IPS-18c (cell line): ENCODE data around the gene ZDHHC8.

Experiments
- H3K4me3 ChIP-seq: 2 replicates; pipeline ENCODE4 v1.7.0; 2013; ENCODE audit warnings: low read depth, mild to moderate bottlenecking, low read length, moderate library complexity; ENCODE audit not compliant: insufficient read depth
- H3K9me3 ChIP-seq: one replicate; pipeline ENCODE4 v1.6.1; 2013; ENCODE audit warnings: mild to moderate bottlenecking, low read length, moderate library complexity; ENCODE audit not compliant: control insufficient read depth, insufficient read depth

The ZDHHC8 gene

GRCh38 chr22:20135265-20135664 lies 3.7 kb downstream of the ZDHHC8 start:
- H3K4me3 ChIP-seq, result no peak overlapping the region
- H3K9me3 ChIP-seq, result no peaks in the 10 kb centered on the region

GRCh38 chr22:20135806-20136602 lies 4.4 kb downstream of the ZDHHC8 start:
- H3K4me3 ChIP-seq, result no peak overlapping the region
- H3K9me3 ChIP-seq, result no peaks in the 10 kb centered on the region

GRCh38 chr22:20136603-20136873 lies 4.9 kb downstream of the ZDHHC8 start:
- Histone ChIP-seq H3K4me3 (no peak overlapping the region; the same call in 1 of the 2 replicates), H3K9me3 (no peaks in the 10 kb centered on the region)

DNA sequence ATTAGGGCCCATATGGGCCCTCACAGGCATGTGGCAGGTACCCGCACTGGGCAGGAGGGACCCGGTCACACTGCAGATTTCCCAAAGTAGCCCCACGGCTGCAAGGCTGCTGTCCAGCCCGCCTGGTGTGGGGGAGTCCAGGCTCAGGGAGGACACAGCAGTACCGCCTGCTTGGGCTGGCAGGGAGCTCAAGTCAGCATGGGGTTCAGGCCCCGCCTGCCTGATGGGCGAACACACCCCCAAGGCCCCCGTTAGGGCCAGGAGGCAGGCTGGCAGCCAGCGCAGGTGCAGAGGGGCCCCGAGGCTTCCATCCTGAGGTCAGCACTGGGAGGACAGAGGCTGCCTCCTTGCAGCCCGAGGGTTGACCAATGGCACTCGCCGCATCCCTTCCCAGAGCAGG lies 5.5 kb downstream of the ZDHHC8 start:
- H3K4me3 ChIP-seq, result no peak overlapping the region
- H3K9me3 ChIP-seq, result no peaks in the 10 kb centered on the region

DNA sequence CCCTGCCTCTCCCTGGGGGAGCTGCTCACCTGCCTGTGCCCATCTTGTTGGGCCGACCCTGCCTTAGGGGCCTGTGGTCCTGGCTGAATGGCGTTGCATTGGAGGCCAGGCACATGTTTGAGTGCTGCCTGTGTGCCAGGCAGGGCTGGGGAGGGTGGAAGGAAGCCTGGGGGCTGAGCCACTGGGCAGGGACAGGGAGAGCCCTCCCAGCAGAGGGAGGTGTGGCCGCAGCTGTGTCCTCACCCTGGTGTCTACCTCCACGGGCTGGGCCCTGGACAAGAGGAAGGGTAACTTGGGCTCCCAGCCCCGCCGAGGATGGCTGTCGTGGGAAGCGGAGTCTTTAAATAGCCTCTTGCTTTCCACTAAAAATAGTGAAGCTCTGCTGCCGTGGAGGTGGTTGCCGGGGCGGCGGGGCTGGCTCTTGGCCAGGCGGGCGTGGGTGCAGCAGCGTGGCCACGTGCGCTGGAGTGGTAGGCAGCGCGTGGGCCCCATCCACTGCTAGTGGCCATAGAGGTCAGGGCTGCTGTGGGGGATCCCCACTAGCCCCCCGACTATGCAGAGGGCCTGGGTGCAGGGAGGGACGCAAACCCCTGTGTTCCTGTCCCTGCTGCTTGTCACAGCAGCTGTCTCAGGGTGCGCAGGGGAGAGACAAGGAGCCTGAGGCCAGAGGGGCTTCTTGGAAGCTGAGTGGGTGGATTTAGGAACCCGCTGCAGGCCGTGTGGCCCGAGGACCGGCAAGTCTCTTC lies 6.2 kb downstream of the ZDHHC8 start:
- H3K9me3 ChIP-seq, result no peaks in the 10 kb centered on the region
- H3K4me3 ChIP-seq, result no peak overlapping the region

GRCh38 chr22:20138417-20138738 lies 6.8 kb downstream of the ZDHHC8 start:
- no peaks in the 10 kb centered on the region for H3K9me3 ChIP-seq
- H3K4me3 ChIP-seq, result no peak overlapping the region

- Histone ChIP-seq H3K9me3 (no peaks in the 10 kb centered on the region), H3K4me3 (no peak overlapping the region)
Measured at GRCh38 chr22:20138868-20139267, 7.3 kb downstream of the ZDHHC8 start.

GRCh38 chr22:20139391-20140106 lies 7.9 kb downstream of the ZDHHC8 start:
- H3K4me3 ChIP-seq, result no peak overlapping the region
- no peaks in the 10 kb centered on the region for H3K9me3 ChIP-seq

DNA sequence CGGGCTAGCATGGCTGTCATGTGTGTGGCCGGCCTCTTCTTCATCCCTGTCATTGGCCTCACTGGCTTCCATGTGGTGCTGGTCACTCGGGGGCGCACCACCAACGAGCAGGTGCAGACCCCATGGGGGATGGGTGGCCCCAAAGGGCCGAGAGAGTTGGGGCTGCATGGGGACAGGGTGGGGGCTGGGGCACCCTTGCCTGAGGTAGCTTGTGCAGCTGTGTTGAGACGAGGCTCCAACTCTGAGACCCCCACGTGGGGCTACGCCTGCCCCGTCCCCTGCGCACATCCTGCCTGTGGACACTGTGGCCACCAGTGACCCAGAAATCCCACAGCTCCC lies 8.5 kb downstream of the ZDHHC8 start:
- Histone ChIP-seq H3K9me3 (no peaks in the 10 kb centered on the region), H3K4me3 (no peak overlapping the region)

- no peaks in the 10 kb centered on the region for H3K9me3 ChIP-seq
- no peak overlapping the region for H3K4me3 ChIP-seq
Measured at GRCh38 chr22:20140521-20140964, 8.9 kb downstream of the ZDHHC8 start.

GRCh38 chr22:20141186-20142077 lies 9.8 kb downstream of the ZDHHC8 start:
- no peaks in the 10 kb centered on the region for H3K9me3 ChIP-seq

GRCh38 chr22:20142711-20143621 lies 11.4 kb downstream of the ZDHHC8 start:
- Histone ChIP-seq H3K4me3 (no peak overlapping the region), H3K9me3 (no peaks in the 10 kb centered on the region)

More at GRCh38 chr22:20141186-20142077, 9.8 kb downstream of the ZDHHC8 start:
- H3K4me3 ChIP-seq, result no peak overlapping the region

- Histone ChIP-seq H3K9me3 (no peaks in the 10 kb centered on the region), H3K4me3 (no peak overlapping the region)
Measured at GRCh38 chr22:20143883-20144665, 12.5 kb downstream of the ZDHHC8 start.

DNA sequence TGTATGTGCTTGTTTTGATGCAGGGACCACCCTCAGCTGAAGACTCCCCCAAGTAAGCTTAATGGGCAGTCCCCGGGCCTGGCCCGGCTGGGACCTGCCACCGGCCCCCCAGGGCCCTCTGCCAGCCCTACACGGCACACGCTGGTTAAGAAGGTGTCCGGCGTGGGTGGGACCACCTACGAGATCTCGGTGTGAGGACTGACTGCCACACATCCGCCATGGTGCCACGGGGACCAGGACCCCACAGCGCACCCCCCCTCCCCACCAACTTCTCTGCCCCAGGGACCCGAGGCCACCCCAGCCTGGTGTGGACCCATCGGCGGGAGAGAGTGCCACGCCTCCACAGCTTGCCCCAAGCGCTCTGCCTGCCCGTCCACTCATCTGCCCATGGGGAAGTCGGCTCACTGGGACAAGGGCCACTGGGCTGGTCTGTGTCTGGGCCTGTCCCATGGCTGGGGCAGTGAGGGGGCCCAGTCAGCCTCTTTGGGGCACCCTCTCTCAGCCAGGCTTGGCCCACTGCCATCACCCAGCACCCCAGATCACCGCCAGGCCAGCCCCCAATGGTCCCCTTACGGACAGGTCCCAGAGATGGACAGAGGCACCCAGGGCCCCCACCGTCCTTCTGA lies 13.7 kb downstream of the ZDHHC8 start:
- H3K4me3 ChIP-seq, result no peak overlapping the region
- no peaks in the 10 kb centered on the region for H3K9me3 ChIP-seq

DNA sequence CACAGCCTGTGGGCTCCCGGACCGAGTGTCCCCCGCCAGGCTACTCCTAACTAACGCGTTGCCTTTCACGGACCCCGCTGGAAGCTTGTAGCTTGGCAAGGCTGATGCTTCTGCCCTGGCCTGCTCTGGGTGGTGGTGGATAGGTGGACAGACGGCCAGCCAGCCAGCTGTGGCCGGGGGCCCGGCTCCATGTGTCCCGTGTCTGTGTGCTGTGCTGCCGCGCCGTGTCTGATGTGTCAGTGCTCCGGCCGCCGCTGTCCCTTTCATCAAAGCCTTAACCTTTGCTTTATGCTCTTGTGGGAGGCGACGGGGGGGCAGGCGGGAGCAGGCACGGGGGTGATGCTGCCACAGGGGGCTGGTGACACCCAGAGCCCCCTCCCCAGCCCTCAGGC lies 14.2 kb downstream of the ZDHHC8 start:
- no peaks in the 10 kb centered on the region for H3K9me3 ChIP-seq
- no peak overlapping the region for H3K4me3 ChIP-seq
